ENCODE data around the gene CLBA1. TPM values are rescaled to one million over a fixed set of nuclear protein-coding genes. Genes with fewer than 3 reads are reported as not detected.

CLBA1 gene
- total RNA-seq, 1 donor from 2014 or later = 8.5 TPM

GRCh38 chr14:105012171-105012985, 26.8 kb downstream of the CLBA1 start:
- no peak for DNase-seq (ENCODE audit: low spot score)
- Histone ChIP-seq H3K4me1 (peaks cover 20% of the 10 kb centered on the region), H3K27ac (no peak overlapping the region), H2AFZ (replicated peaks) (no peak overlapping the region), H3K36me3 (no peaks in the 10 kb centered on the region), H3K4me2 (no peak overlapping the region), H3K9me3 (ENCODE audit: low read depth) (no peaks in the 10 kb centered on the region), H3K27me3 (no peaks in the 10 kb centered on the region), H4K20me1 (ENCODE audit: low read depth) (peaks cover 99% of the 10 kb centered on the region), H3K4me3 (no peak overlapping the region), H3K79me2 (ENCODE audit: low read depth) (peaks cover 93% of the 10 kb centered on the region), H3K9ac (no peak overlapping the region), H3F3A (ENCODE audit: low read depth) (peaks cover 37% of the 10 kb centered on the region)
- no peak overlapping the region for H3K27ac Mint-ChIP-seq
- H3K4me3 Mint-ChIP-seq = no peak overlapping the region
- peaks cover 5% of the 10 kb centered on the region for H3K27me3 Mint-ChIP-seq (ENCODE audit: insufficient read depth, low read depth)
- no peaks in the 10 kb centered on the region for H3K9me3 Mint-ChIP-seq
- H3K4me1 Mint-ChIP-seq = peaks cover 46% of the 10 kb centered on the region
- no peak for TF ChIP-seq EZH2 (IDR thresholded peaks at IDR 0.05)
- no peak for TF ChIP-seq EZH2phosphoT487 (IDR thresholded peaks at IDR 0.05)
- TF ChIP-seq CTCF (IDR thresholded peaks at IDR 0.05) = peak; percentile 27
- H3K36me3 Mint-ChIP-seq = peaks cover 17% of the 10 kb centered on the region

- Histone ChIP-seq H3K27ac (no peak overlapping the region), H3K4me3 (no peak overlapping the region), H3F3A (ENCODE audit: low read depth) (peaks cover 45% of the 10 kb centered on the region), H3K27me3 (no peaks in the 10 kb centered on the region), H3K9me3 (ENCODE audit: low read depth) (no peaks in the 10 kb centered on the region), H3K4me1 (peaks cover 27% of the 10 kb centered on the region), H3K36me3 (no peaks in the 10 kb centered on the region), H3K79me2 (ENCODE audit: low read depth) (peaks cover 100% of the 10 kb centered on the region), H2AFZ (replicated peaks) (no peak overlapping the region), H4K20me1 (ENCODE audit: low read depth) (peaks cover 100% of the 10 kb centered on the region), H3K4me2 (no peak overlapping the region), H3K9ac (no peak overlapping the region)
- Mint-ChIP-seq H3K9me3 (no peaks in the 10 kb centered on the region), H3K27ac (peak overlapping the region; percentile 69), H3K36me3 (peaks cover 18% of the 10 kb centered on the region), H3K27me3 (ENCODE audit: insufficient read depth, low read depth) (peaks cover 5% of the 10 kb centered on the region), H3K4me3 (no peak overlapping the region), H3K4me1 (peaks cover 53% of the 10 kb centered on the region)
- TF ChIP-seq EZH2 (IDR thresholded peaks at IDR 0.05) = no peak
- TF ChIP-seq EZH2phosphoT487 (IDR thresholded peaks at IDR 0.05) = no peak
- TF ChIP-seq CTCF (IDR thresholded peaks at IDR 0.05) = no peak
- DNase-seq (ENCODE audit: low spot score) = no peak
Observed at GRCh38 chr14:105013150-105013785, 27.7 kb downstream of the CLBA1 start.

- no peaks in the 10 kb centered on the region for H3K36me3 ChIP-seq
- H3K9me3 ChIP-seq (ENCODE audit: low read depth) = no peaks in the 10 kb centered on the region
- peaks cover 100% of the 10 kb centered on the region for H4K20me1 ChIP-seq (ENCODE audit: low read depth)
- no peak overlapping the region for H3K9ac ChIP-seq
- peaks cover 57% of the 10 kb centered on the region for H3K4me1 Mint-ChIP-seq
- DNase-seq (ENCODE audit: low spot score) = no peak
- no peak for TF ChIP-seq EZH2phosphoT487 (IDR thresholded peaks at IDR 0.05)
- TF ChIP-seq EZH2 (IDR thresholded peaks at IDR 0.05) = no peak
- no peak for TF ChIP-seq CTCF (IDR thresholded peaks at IDR 0.05)
- peaks cover 100% of the 10 kb centered on the region for H3K79me2 ChIP-seq (ENCODE audit: low read depth)
- no peak overlapping the region for H3K4me3 ChIP-seq
- no peak overlapping the region for H3K27ac Mint-ChIP-seq
- no peak overlapping the region for H3K27ac ChIP-seq
- peaks cover 19% of the 10 kb centered on the region for H3K36me3 Mint-ChIP-seq
- no peak overlapping the region for H2AFZ ChIP-seq (replicated peaks)
- no peak overlapping the region for H3K4me2 ChIP-seq
- H3K4me3 Mint-ChIP-seq = no peak overlapping the region
- H3K9me3 Mint-ChIP-seq = no peaks in the 10 kb centered on the region
- no peaks in the 10 kb centered on the region for H3K27me3 ChIP-seq
- H3K27me3 Mint-ChIP-seq (ENCODE audit: insufficient read depth, low read depth) = peaks cover 5% of the 10 kb centered on the region
- H3K4me1 ChIP-seq = peaks cover 35% of the 10 kb centered on the region
- peaks cover 47% of the 10 kb centered on the region for H3F3A ChIP-seq (ENCODE audit: low read depth)
Observed at GRCh38 chr14:105014032-105014431, 28.4 kb downstream of the CLBA1 start.
